Measurements from ENCODE around the gene OBSCN.

The OBSCN gene, protein sequence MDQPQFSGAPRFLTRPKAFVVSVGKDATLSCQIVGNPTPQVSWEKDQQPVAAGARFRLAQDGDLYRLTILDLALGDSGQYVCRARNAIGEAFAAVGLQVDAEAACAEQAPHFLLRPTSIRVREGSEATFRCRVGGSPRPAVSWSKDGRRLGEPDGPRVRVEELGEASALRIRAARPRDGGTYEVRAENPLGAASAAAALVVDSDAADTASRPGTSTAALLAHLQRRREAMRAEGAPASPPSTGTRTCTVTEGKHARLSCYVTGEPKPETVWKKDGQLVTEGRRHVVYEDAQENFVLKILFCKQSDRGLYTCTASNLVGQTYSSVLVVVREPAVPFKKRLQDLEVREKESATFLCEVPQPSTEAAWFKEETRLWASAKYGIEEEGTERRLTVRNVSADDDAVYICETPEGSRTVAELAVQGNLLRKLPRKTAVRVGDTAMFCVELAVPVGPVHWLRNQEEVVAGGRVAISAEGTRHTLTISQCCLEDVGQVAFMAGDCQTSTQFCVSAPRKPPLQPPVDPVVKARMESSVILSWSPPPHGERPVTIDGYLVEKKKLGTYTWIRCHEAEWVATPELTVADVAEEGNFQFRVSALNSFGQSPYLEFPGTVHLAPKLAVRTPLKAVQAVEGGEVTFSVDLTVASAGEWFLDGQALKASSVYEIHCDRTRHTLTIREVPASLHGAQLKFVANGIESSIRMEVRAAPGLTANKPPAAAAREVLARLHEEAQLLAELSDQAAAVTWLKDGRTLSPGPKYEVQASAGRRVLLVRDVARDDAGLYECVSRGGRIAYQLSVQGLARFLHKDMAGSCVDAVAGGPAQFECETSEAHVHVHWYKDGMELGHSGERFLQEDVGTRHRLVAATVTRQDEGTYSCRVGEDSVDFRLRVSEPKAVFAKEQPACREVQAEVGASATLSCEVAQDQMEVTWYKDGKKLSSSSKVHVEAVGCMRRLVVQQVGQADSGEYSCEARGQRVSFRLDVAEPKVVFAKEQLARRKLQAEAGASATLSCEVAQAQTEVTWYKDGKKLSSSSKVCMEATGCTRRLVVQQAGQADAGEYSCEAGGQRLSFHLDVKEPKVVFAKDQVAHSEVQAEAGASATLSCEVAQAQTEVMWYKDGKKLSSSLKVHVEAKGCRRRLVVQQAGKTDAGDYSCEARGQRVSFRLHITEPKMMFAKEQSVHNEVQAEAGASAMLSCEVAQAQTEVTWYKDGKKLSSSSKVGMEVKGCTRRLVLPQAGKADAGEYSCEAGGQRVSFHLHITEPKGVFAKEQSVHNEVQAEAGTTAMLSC (N-terminal part only)
- 325 reads per million, percentile 96 among the genes with 10 or more reads in this experiment for total RNA-seq

GRCh38 chr1:228207851-228208821 is at the start of gene OBSCN:
Gene OBSCN (plus strand): TSS chr1:228208044. CDS start chr1:228211784, 3,740 bp downstream.
- no peak for DNase-seq

- DNase-seq, result no peak
These were observed 49.5 kb upstream of the OBSCN start for GRCh38 chr1:228158151-228159007.

DNA sequence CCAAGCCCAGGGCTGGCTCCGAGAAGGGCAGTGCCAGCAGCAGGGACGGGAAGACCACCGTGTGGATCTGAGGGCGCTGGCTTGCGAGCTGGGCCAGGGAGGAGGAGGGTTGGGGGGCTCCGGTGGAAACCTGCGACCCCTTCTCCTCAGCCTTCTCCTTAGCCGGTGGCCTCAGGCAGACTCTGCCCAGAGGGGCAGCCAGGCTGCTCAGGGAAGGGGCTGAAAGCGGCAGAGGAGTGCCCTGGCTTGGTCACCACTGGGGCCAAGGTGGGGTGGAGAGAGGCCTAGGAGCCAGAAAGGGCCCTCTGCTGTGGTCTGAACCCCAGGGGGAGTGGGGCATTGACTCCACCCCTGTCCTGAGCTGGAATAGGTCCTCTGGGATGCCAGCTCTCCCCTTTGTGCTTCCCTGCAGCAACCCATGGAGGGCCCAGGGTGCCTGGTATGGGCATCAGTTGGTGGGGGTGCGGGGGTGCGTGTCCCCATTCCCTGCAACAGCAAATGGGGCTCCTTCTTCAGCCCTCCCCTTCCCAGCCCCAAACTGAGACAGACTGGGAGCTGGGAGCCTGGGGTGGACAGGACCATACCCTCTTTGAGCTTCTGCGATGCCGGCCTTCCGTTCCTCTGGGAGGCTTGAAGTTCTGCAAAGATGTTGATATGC is 48.7 kb upstream of the OBSCN start:
- DNase-seq, result no peak

- DNase-seq, result no peak
These were observed 47.6 kb upstream of the OBSCN start for GRCh38 chr1:228160201-228160761.

DNA sequence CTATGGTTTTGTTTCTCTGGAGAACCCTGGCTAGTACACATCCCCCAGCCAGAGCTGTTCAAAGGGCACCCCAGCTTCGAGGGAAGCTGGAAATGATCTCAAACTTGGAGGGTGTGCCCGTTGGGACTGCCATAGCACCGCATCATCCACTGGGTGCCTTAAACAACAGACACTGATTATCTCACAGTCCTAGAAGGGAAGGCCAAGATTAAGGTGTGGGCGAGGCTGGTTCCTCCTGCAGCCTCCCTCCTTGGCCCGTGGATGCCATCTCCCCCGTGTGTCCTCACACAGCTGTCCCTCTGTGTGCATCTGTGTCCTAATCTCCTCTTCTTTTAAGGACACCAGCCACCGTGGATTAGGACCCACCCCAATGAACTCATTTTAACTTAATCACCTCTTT is 46.5 kb upstream of the OBSCN start:
- no peak for DNase-seq

DNA sequence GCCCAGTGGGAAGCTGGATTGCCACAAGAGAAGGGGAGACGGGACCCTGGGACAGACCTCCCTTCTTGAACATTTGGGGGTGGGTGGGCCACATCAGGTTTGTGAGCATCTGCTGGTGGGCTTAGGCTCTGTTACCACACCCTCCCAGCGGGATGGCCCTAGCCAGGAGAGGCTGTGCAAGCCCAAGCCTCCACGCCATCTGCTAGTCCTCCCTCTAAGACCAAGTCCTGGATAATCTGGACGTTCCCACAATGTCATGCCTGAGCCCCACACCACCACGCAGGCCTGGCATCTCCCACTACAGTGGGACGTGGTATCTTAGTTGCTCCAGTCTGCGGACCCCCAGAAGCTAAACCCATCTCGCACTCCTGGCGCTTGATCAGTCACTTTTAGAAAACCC is 46.0 kb upstream of the OBSCN start:
- no peak for DNase-seq

- no peak for DNase-seq
These were observed 45.4 kb upstream of the OBSCN start for GRCh38 chr1:228162286-228163006.

DNA sequence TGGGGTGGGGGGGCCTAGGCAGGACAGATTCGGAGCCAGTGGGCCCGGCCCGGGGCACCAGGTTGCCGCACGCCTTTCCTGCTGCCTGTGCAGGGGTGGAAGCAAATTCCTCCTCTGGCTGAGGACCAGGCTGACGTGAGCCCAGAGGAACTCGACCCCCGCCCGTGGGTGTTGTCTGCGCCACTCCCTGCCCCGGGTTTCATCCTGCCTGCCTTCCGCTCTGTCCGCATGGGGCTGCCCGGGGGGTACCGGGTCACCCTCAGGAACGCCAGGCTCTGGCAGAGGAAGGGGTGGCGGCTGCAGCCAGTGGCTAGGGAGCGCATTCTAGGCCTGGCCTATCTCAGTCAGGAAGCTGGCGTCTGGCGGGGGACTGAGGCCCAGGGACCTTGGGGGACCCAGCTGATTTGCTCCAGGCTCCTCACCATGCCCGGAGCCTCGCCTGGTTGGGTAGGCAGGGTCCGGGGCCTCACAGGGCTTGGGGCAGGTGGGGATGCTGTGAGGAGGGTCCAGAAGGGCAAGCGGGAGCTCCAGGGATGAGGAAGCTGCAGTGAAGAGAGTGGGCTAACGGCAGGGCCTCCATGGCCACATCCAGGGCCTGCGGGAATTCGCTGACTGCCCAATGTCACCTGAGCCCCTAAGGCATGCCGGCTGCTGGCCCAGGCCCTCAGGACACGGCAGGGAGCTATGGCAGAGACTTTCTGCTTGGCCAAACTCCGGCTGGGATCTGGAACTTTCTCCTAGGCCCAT is 44.7 kb upstream of the OBSCN start:
- no peak for DNase-seq

DNA sequence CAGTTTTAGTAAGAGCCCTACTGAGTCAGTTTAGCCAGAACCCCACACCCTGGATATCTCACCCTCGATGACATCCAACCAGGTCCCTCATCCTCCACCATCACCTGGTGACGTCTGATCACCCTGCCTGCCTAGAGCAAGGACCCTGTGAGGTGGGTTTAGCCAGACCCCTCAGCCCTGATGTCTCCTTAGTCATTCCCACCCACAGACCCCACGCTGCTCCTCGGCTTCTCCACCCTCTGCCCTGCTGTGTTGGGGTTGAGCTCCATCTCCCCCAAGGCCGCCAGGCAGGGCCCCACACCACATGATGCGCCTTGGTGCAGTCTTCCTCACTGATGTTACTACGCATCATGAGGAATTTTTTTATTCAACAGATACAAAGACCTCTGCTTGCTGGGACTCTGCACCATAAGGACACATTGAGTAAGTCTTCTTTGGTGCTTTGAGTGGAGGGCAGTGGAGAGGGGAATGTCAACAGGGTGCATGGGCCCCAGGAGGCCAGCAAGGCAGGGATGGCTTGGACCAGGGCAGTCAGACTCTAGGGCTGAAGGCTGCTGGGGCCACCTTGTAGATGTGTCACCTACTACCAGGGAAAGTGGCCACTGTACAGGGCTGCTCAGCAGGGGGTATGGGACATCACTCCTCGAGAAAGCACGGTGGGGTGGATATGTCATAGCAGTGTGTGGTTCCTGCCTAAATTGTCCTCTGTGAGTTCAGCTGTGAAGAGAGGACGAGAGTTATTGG is 43.9 kb upstream of the OBSCN start:
- no peak for DNase-seq

- DNase-seq, result no peak
These were observed 43.1 kb upstream of the OBSCN start for GRCh38 chr1:228164561-228165371.

DNA sequence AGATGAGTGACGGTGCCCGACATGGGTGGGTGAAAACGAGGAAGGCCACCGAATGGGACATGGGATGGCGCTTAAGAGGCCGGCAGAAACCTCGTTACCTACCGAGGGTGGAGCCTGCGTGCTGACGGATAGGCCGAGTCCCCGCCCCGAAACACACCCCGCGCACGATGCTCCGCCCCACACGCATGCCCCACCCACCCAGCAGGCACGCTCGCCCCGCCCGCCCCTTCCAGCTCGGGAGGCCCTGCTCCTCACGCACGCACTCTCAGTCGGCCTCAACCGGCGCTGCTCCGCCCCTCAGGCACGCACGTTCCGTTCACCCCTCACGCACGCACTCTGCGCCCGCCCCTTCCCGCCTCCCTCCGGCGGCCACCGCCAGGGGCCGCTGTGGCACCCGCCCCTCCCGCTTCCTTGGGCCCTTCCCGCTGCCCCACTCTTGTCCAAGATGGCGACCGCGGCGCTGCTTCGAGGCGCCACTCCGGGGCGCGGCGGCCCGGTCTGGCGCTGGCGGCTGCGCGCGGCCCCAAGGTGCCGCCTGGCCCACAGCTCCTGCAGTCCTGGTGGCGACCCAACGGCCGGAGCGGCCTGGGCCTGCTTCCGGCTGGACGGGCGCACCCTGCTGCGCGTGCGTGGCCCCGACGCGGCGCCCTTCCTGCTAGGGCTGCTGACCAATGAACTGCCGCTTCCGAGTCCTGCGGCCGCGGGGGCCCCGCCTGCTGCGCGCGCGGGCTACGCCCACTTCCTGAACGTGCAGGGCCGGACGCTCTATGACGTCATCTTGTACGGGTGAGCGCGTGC is 42.3 kb upstream of the OBSCN start, which contains the start of gene IBA57:
TSS of gene IBA57 (plus strand) at position 433 of the 798 bp plus-strand sequence. CDS start at position 446, 13 bp downstream.
- DNase-seq, result peak; percentile 98

DNA sequence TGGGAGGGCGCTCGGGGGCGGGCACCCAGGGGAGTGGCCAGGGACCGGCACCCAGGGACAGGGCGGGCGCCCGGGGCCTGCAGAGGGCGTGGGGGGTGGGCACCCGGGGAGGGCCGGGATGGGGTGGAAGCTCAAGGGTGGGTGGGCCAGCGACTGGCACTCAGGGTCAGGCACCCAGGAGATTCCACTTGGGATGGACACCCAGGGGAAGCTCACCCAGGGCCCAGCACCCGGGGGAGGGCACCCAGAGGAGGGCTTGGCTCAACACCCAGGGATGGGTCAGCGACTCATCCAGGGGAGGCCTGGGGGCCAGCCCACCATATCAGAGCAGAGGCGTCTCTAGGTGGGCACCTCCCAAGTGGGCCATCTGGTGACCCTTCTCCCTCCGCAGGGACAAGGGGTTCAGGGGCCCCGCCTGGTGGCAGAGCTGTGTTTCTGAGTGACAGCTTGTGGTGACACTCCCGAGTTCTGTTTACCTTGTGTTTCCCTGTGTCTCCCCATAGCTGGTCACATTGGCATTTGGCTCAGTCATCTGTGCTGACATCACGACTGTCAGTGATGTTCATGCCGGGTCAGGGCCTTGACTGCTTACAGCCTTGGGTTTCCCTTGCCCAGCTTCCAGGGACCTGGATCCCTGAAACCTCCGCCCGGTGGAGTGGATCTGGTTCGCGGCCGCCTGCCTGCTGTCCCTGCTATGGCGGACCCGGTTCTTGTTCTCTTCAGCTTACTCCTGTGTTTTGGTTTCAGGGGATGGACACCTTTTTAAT is 41.5 kb upstream of the OBSCN start:
- peak; percentile 45 for DNase-seq

- no peak for DNase-seq
These were observed 39.1 kb upstream of the OBSCN start for GRCh38 chr1:228168563-228169270.

DNA sequence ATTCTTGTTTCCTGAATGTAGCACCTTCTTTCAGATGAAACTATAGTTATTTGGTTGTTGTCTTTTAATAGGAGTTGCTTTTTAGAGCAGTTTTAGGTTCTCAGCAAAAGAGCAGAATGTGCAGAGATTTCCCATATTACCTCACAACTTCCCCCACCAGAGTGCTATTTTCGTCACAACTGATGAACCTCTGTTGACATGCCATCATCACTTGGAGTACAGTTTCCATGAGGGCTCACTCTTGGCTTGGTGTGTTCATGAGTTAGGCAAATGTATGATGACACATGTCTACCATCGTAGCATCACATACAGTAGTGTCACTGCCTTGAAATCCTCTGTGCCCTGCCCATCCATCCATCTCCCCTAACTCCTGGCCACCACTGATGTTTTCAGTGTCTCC is 38.5 kb upstream of the OBSCN start:
- DNase-seq, result no peak
